Activated CD8-positive, alpha-beta T cell treated with anti-CD3 and anti-CD28 coated beads for 36 hours (primary cell): Measurements from ENCODE around the gene STMN3. TPM values are rescaled to one million over a fixed set of nuclear protein-coding genes. Genes with fewer than 3 reads are reported as not detected.
"Not testable (repeated sequence)": the region's sequence is repeated elsewhere in the genome, so short reads cannot be mapped to it uniquely, and the experiment has no call there.

Source experiments
- ATAC-seq: fragments of 200-7000 bp; cut with Tn5 transposase; one replicate; pipeline ENCODE4 v1.10.0; 2021; ENCODE audit warnings: mild to moderate bottlenecking, moderate library complexity
- CTCF ChIA-PET: fragments of 350-600 bp; sonication (Branson Sonifier 250); formaldehyde crosslinking; loops from one replicate; lab custom pipeline; 2021; ENCODE audit warnings: antibody characterized with exemption; lab: Charles Lee
- POLR2A ChIA-PET: fragments of 350-600 bp; sonication (Branson Sonifier 250); formaldehyde crosslinking; loops from one replicate; lab custom pipeline; 2021; ENCODE audit warnings: antibody characterized with exemption; lab: Charles Lee
- DNase-seq: peaks from one replicate; pipeline ENCODE4 v3.0.0-alpha.2; 2020
- H3K27ac Mint-ChIP-seq: one replicate; pipeline ENCODE4 v1.8.0; 2021; ENCODE audit warnings: mild to moderate bottlenecking, mixed read lengths
- H3K27me3 Mint-ChIP-seq: one replicate; pipeline ENCODE4 v1.8.0; 2021; ENCODE audit warnings: mixed read lengths
- H3K36me3 Mint-ChIP-seq: one replicate; pipeline ENCODE4 v1.8.0; 2021; ENCODE audit warnings: low read depth, mixed read lengths
- H3K4me1 Mint-ChIP-seq: one replicate; pipeline ENCODE4 v1.8.0; 2021; ENCODE audit warnings: low read depth, mixed read lengths
- H3K4me3 Mint-ChIP-seq: one replicate; pipeline ENCODE4 v1.8.0; 2021; ENCODE audit warnings: mild to moderate bottlenecking, moderate library complexity, mixed read lengths
- H3K9me3 Mint-ChIP-seq: one replicate; pipeline ENCODE4 v1.8.0; 2021; ENCODE audit warnings: mixed read lengths
- CTCF ChIP-seq: fragments of 200-600 bp; IDR thresholded peaks from one replicate; pipeline ENCODE4 v1.8.0; 2022; ENCODE audit warnings: antibody characterized with exemption, mild to moderate bottlenecking
- intact Hi-C: fragments of 100-400 bp; cut with micrococcal nuclease; formaldehyde crosslinking; loops from one replicate; pipeline ENCODE4 v1.10.0; 2022
- total RNA-seq, 2 experiments: library from RNA; stranded (reverse); gene quantifications; one replicate each; pipeline ENCODE4 v1.2.3, GENCODE V29; 2021

The STMN3 gene
- total RNA-seq, 2 experiments from 2014 or later = 17.8 to 18.4 TPM

- Mint-ChIP-seq H3K4me1 (no peaks in the 10 kb centered on the region), H3K36me3 (peaks cover 29% of the 10 kb centered on the region), H3K27ac (no peak overlapping the region), H3K4me3 (no peak overlapping the region), H3K27me3 (no peaks in the 10 kb centered on the region), H3K9me3 (no peaks in the 10 kb centered on the region)
- POLR2A ChIA-PET = no interaction called here
- no peak for ATAC-seq
- DNase-seq = no peak
- intact Hi-C loops = no loop called here
- TF ChIP-seq CTCF = no peak
- CTCF ChIA-PET = no interaction called here
Measured at GRCh38 chr20:63673951-63674350, 20.7 kb upstream of the STMN3 start.

- ATAC-seq = no peak
- Mint-ChIP-seq H3K27me3 (no peaks in the 10 kb centered on the region), H3K9me3 (no peaks in the 10 kb centered on the region), H3K27ac (no peak overlapping the region), H3K36me3 (peaks cover 28% of the 10 kb centered on the region), H3K4me1 (no peaks in the 10 kb centered on the region), H3K4me3 (no peak overlapping the region)
- no peak for DNase-seq
- intact Hi-C loops = no loop called here
- ChIA-PET CTCF (interaction anchor here (0.7 kb wide), 1 partner anchor 303 kb away, joined by 4 read pairs; no protein-coding TSS in a partner anchor), POLR2A (no interaction called here)
- TF ChIP-seq CTCF = no peak
Measured at GRCh38 chr20:63672666-63673065, 19.4 kb upstream of the STMN3 start.

- H3K27ac Mint-ChIP-seq, H3K9me3 Mint-ChIP-seq, intact Hi-C loops, H3K4me1 Mint-ChIP-seq, POLR2A ChIA-PET, ATAC-seq, H3K4me3 Mint-ChIP-seq, DNase-seq, CTCF ChIA-PET, H3K27me3 Mint-ChIP-seq: not testable (repeated sequence)
- peaks cover 26% of the 10 kb centered on the region for H3K36me3 Mint-ChIP-seq
Measured at GRCh38 chr20:63671695-63672094, 18.5 kb upstream of the STMN3 start.

GRCh38 chr20:63668351-63668750 lies 15.1 kb upstream of the STMN3 start:
- no peaks in the 10 kb centered on the region for H3K4me1 Mint-ChIP-seq
- peaks cover 16% of the 10 kb centered on the region for H3K36me3 Mint-ChIP-seq
- ChIA-PET POLR2A (interaction anchor here (0.8 to 1.8 kb wide), 2 partner anchors 14 to 19 kb away, joined by 3 to 5 read pairs; no protein-coding TSS in a partner anchor), CTCF (interaction anchor here (1.4 kb wide), 1 partner anchor 10 kb away, joined by 3 read pairs; the partner anchor contains the start of gene RTEL1)
- TF ChIP-seq CTCF = no peak
- H3K27ac Mint-ChIP-seq = no peak overlapping the region
- no peak for ATAC-seq
- DNase-seq = no peak
- intact Hi-C loops = no loop called here
- no peaks in the 10 kb centered on the region for H3K9me3 Mint-ChIP-seq
- no peak overlapping the region for H3K4me3 Mint-ChIP-seq
- no peaks in the 10 kb centered on the region for H3K27me3 Mint-ChIP-seq

- no peak for TF ChIP-seq CTCF
- Mint-ChIP-seq H3K27ac (no peak overlapping the region), H3K36me3 (peaks cover 16% of the 10 kb centered on the region), H3K4me1 (no peaks in the 10 kb centered on the region), H3K4me3 (no peak overlapping the region), H3K27me3 (no peaks in the 10 kb centered on the region), H3K9me3 (no peaks in the 10 kb centered on the region)
- no peak for ATAC-seq
- no peak for DNase-seq
- ChIA-PET POLR2A (interaction anchor here (1.8 kb wide), 1 partner anchor 19 kb away, joined by 5 read pairs; no protein-coding TSS in a partner anchor), CTCF (interaction anchor here (1.4 kb wide), 1 partner anchor 10 kb away, joined by 3 read pairs; the partner anchor contains the start of gene RTEL1)
- intact Hi-C loops = no loop called here
Measured at GRCh38 chr20:63667858-63668257, 14.6 kb upstream of the STMN3 start.
